Glutamatergic neuron (in vitro differentiated cells): ENCODE results near the gene KPTN. TPM values are rescaled to one million over a fixed set of nuclear protein-coding genes. Genes with fewer than 3 reads are reported as not detected.

ENCODE experiments used
- DNase-seq: peaks from one replicate; pipeline ENCODE4 v3.0.0; 2022
- H3K27ac Mint-ChIP-seq: one replicate; pipeline ENCODE4 v1.8.0; 2020; ENCODE audit warnings: mild to moderate bottlenecking, mixed read lengths, inconsistent platforms; ENCODE audit not compliant: unreplicated experiment
- H3K27me3 Mint-ChIP-seq: one replicate; pipeline ENCODE4 v1.8.0; 2020; ENCODE audit warnings: mild to moderate bottlenecking, moderate library complexity, mixed read lengths, inconsistent platforms; ENCODE audit not compliant: unreplicated experiment
- H3K36me3 Mint-ChIP-seq: one replicate; pipeline ENCODE4 v1.8.0; 2020; ENCODE audit warnings: mild to moderate bottlenecking, mixed read lengths, inconsistent platforms; ENCODE audit not compliant: unreplicated experiment
- H3K4me1 Mint-ChIP-seq: one replicate; pipeline ENCODE4 v1.8.0; 2020; ENCODE audit warnings: mild to moderate bottlenecking, low read depth, mixed read lengths, inconsistent platforms; ENCODE audit not compliant: unreplicated experiment
- H3K4me3 Mint-ChIP-seq: one replicate; pipeline ENCODE4 v1.8.0; 2020; ENCODE audit warnings: mild to moderate bottlenecking, mixed read lengths, inconsistent platforms; ENCODE audit not compliant: unreplicated experiment
- H3K9me3 Mint-ChIP-seq: one replicate; pipeline ENCODE4 v1.8.0; 2020; ENCODE audit warnings: mild to moderate bottlenecking, moderate library complexity, mixed read lengths, inconsistent platforms; ENCODE audit not compliant: unreplicated experiment
- CTCF ChIP-seq: fragments of 200-600 bp; sonication (generic); IDR thresholded peaks from one replicate; pipeline ENCODE4 v1.5.0; 2021; ENCODE audit not compliant: partially characterized antibody, unreplicated experiment
- total RNA-seq: library from RNA; stranded (reverse); fragmentation: NEBNext Ultra II Directional; extraction: Animal tissue kit (Norgen Biotek cat#: 25700); gene quantifications from one replicate; pipeline ENCODE4 v1.2.1, GENCODE V29; 2021; ENCODE audit not compliant: unreplicated experiment

KPTN gene
- total RNA-seq, 1 donor from 2014 or later: 51.2 TPM

- Mint-ChIP-seq H3K4me3 (peak overlapping the region; percentile 90), H3K27me3 (peaks cover 26% of the 10 kb centered on the region), H3K27ac (peak overlapping the region; percentile 97), H3K36me3 (no peaks in the 10 kb centered on the region), H3K4me1 (peaks cover 60% of the 10 kb centered on the region), H3K9me3 (peaks cover 26% of the 10 kb centered on the region)
- no peak for TF ChIP-seq CTCF
- no peak for DNase-seq
These were observed 25.3 kb upstream of the KPTN start for GRCh38 chr19:47509170-47509847.

DNA sequence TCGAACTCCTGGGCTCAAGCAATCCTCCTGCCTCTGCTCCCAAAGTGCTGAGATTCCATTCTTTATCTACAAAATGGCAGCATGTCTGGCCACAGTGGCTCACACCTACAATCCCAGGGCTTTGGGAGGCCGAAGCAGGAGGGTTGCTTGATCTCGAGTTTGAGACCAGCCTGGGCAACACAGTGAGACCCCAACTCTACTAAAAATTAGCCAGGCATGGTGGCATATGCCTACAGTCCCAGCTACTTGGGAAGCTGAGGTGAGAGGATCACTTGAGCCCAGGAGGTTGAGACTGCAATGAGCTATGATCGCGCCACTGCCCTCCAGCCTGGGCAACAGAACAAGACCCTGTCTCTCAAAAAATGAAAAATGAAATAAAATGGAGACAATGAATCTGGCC, 24.7 kb upstream of the KPTN start:
- H3K9me3 Mint-ChIP-seq: peaks cover 22% of the 10 kb centered on the region
- peaks cover 21% of the 10 kb centered on the region for H3K27me3 Mint-ChIP-seq
- H3K4me1 Mint-ChIP-seq: peaks cover 57% of the 10 kb centered on the region
- no peak for DNase-seq
- TF ChIP-seq CTCF: no peak
- peak overlapping the region; percentile 32 for H3K4me3 Mint-ChIP-seq
- peak overlapping the region; percentile 71 for H3K27ac Mint-ChIP-seq
- no peaks in the 10 kb centered on the region for H3K36me3 Mint-ChIP-seq

DNA sequence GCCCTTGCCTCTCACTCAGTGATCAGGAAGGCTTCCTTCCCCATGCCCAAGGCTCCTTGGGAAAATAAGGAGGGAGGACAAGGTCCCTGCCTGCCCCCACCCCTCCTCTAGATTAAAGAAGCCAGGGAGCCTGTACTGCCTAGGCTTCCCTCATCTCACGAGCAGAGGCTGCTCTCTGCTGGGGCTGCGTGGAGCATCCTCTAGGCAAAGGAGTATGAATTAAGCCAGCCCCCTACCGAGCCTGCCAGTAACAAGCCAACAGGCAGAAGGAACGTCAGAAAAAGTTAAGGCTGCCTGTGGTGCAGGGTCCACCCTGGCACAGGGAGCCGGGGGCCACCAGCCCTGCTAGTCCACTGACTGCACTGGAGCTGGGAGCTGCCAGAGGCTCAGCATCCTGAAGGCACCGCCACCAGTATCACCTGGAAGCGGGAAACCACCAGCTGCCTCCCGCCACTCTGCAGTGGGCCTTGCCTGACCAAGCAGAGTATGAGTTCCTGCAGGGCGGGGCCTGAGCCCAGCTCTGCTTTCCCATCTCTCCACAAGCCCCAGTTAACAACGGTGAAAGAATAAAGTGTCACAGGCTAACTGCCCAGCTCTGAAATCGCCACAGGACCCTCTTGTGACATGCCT, 24.0 kb upstream of the KPTN start:
- H3K4me1 Mint-ChIP-seq: peaks cover 54% of the 10 kb centered on the region
- peaks cover 17% of the 10 kb centered on the region for H3K9me3 Mint-ChIP-seq
- peak overlapping the region; percentile 73 for H3K4me3 Mint-ChIP-seq
- no peak for TF ChIP-seq CTCF
- H3K36me3 Mint-ChIP-seq: no peaks in the 10 kb centered on the region
- no peak for DNase-seq
- H3K27me3 Mint-ChIP-seq: peaks cover 21% of the 10 kb centered on the region
- peak overlapping the region; percentile 82 for H3K27ac Mint-ChIP-seq

- Mint-ChIP-seq H3K27me3 (peaks cover 13% of the 10 kb centered on the region), H3K27ac (peak overlapping the region; percentile 82), H3K9me3 (peaks cover 13% of the 10 kb centered on the region), H3K36me3 (no peaks in the 10 kb centered on the region), H3K4me1 (peaks cover 47% of the 10 kb centered on the region), H3K4me3 (peak overlapping the region; percentile 73)
- no peak for TF ChIP-seq CTCF
- no peak for DNase-seq
These were observed 23.0 kb upstream of the KPTN start for GRCh38 chr19:47507012-47507411.

DNA sequence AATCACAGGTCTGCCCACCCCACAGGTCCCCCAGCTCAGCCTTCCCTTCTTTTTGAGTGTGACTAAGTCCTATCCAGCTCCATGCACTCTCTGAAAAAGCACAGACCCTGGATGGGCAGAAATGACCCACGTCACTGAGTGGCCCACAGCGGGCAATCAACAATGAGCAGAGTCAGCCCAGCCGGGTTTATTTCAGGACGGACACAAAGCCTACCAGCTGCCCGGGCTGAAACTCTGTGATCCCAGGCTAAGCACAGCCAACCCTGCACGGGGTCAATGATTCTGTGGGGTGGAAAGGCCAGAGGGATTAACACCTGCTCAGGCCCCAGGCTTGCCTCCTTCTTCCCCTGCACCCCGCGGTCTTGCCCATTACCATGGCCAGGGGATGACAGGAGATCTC, 22.4 kb upstream of the KPTN start:
- Mint-ChIP-seq H3K27me3 (peaks cover 7% of the 10 kb centered on the region), H3K27ac (peak overlapping the region; percentile 82), H3K36me3 (no peaks in the 10 kb centered on the region), H3K4me1 (peaks cover 46% of the 10 kb centered on the region), H3K9me3 (peaks cover 9% of the 10 kb centered on the region), H3K4me3 (peak overlapping the region; percentile 73)
- TF ChIP-seq CTCF: no peak
- DNase-seq: no peak
